SK-N-SH treated with all-trans-retinoic acid at 6 μM for 48 hours (cell line): ENCODE results near the gene RESP18.

Source experiments
- BACH2 ChIP-seq: fragments of 250-450 bp; sonication (Bioruptor Pico); IDR thresholded peaks from 2 replicates; pipeline ENCODE4 v1.9.0; 2021; ENCODE audit warnings: mild to moderate bottlenecking, borderline replicate concordance
- CSRNP3 ChIP-seq: fragments of 250-450 bp; sonication (Bioruptor Pico); IDR thresholded peaks from 2 replicates; pipeline ENCODE4 v1.5.1; 2021; ENCODE audit warnings: mild to moderate bottlenecking, moderate library complexity
- ZNF70 ChIP-seq: fragments of 450-650 bp; formaldehyde crosslinking; IDR thresholded peaks from 2 replicates; pipeline ENCODE4 v1.5.0; 2020; ENCODE audit warnings: mild to moderate bottlenecking, moderate library complexity

- TF ChIP-seq CSRNP3 (CRISPR knock-in tag) (no peak), BACH2 (CRISPR knock-in tag) (no peak), ZNF70 (no peak)
Observed at GRCh38 chr2:219314804-219315468, 17.6 kb downstream of the RESP18 start.
